ENCODE data around the gene ANK2.

The ANK2 gene

DNA sequence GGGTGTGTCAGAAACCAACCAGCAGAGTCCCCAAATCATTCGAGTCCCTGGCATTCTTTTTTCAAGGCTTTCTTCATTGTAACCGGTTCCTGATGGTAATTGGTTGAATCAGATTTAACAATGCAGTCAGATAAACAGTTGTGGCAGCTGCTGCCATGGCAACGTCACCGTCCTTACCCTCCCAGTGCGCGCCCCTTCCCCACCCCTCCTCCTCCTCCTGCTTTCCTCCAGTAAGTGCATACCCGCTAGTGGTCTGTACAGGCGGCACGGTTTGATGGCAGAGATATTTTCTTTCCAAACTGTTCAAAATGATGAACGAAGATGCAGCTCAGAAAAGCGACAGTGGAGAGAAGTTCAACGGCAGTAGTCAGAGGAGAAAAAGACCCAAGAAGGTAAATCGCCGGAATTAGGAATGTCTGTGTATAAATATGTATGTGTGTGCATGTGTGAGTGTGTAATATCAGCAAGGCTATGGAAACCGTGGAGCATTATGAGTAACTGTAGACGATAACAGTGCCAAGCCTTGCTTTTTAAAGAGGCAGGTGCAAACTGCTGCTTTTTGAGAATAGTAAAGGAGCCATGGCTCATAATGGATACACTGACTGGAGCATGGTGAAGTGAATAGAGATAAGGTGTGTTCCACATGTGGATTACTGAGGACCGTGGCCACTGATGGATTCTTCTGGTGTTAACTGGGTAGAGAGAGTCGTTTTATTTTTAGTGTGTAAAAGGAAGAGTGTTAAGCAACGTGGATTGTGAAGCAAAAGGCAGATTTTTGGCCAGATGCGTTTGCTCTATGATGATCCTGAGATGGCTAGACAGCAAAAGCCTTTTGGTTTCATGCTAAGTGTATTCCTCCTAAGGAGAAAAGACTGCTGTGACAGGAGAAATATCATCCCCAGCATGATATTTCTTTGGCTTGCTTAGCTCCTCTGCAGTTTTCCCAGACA is at the start of gene ANK2:
Gene ANK2 (plus strand): TSS at position 233 of the 950 bp plus-strand sequence. CDS start 76 bp downstream, at position 309.
- FAIRE-seq (no peak), DNase-seq (ENCODE audit: insufficient read length, low spot score) (no peak)

DNA sequence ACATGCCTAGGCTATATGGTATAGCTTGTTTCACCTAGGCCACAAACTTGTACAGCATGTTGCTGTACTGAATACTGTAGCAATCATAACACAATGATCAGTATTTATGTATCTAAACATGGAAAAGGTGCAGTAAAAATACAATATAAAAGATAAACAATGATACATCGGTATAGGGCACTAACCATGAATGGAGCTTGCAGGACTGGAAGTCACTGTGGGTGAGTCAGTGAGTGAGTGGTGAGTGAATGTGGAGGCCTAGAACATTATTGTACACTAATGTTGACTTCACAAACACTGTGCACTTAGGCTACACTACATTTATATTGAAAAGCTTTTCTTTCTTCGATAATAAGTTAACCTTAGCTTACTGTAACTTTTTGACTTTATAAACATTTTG is 45.6 kb upstream of the ANK2 start:
- FAIRE-seq (no peak), DNase-seq (ENCODE audit: insufficient read length, low spot score) (no peak)

DNA sequence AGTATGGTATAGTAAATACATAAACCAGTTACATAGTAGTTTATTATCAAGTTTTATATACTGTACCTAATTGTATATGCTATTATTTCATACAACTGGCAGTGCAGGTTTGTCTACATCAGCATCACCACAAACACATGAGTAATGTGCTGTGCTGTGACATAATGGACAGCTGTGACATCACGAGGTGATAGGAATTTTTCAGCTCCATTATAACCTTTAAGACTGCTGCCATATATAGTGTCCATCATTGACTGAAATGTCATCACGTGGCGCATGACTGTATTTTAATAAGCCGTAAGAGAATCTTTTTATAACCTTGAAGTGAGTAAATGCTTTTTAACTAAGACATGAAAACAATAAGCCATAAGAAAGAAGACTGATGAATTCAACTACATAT is 44.8 kb upstream of the ANK2 start:
- DNase-seq (ENCODE audit: insufficient read length, low spot score) (no peak), FAIRE-seq (no peak)

DNA sequence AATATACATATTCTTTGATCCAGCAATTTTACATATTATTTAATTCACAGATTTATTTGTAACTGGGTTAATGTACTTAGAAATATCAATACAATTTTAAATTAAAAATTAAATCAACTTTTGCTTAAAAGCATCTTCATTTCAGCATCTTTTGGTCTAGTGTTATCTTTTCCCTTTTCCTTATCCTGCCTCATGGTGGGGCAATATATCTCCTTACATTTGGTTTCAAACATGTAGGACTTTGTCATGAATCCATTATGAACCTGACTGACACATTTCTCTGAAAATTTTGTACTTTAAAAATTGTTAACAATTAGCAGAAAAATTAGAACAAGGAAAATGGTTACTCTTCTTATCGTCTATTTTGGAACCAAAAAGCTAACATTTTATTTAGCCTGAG is 42.8 kb upstream of the ANK2 start:
- DNase-seq (ENCODE audit: insufficient read length, low spot score) (no peak), FAIRE-seq (no peak)

DNA sequence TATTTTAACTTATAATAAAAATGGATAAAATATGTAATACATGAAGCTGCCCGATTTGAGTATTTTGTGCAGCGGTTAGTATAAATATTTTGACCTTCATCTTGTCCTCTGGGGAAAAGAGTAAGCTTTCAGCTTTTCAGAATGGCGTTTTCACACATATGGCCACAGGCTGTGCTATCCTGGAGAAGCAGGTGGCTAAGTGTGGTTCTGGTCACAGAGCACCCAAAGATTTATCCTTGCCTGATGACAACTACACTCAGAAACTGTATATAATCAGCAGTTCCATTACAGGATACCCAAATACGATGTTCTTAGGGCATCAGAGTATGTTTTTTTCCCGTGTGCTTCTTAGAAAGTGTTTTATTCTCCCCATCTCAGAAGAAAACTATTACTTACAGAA is 42.3 kb upstream of the ANK2 start:
- no peak for FAIRE-seq
- DNase-seq (ENCODE audit: insufficient read length, low spot score): no peak

DNA sequence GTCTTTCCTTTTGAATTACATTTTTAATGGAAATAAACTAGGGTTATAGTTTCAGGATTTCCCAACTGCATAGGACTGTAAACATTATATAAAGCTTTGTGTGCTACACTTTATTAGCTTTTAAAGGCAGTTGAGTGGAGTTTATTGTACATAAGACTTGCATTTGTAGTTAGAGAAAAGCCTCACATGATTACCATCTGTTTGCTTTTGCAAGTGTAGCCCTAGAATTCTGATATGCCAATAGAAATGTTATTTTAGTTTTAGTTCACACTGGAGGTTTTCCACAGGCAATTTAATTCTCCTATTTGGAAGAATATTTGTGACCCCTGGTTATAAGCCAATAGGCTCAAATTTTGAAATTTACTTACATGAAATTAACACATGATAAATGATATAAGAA is 41.3 kb upstream of the ANK2 start:
- DNase-seq (ENCODE audit: insufficient read length, low spot score) (no peak), FAIRE-seq (no peak)

DNA sequence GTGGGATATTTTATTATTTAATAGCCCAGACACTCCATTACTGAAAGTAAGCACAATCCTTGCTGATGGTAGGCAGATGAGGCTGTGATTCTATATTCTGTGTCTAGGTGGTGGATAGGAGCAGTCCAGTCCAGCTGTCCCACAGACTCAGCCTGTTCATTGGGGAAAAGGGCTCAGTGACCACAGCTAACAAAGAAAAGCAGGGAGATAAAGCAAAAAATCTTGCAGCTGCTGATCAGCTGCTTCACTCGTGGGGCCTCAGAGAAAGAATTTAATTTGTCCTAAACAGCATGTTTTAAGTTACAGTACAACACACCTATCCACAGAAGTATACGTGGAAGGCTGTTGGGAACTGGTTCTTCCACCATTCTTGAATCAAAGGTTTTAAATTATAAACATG is 40.7 kb upstream of the ANK2 start:
- DNase-seq (ENCODE audit: insufficient read length, low spot score): no peak
- no peak for FAIRE-seq

DNA sequence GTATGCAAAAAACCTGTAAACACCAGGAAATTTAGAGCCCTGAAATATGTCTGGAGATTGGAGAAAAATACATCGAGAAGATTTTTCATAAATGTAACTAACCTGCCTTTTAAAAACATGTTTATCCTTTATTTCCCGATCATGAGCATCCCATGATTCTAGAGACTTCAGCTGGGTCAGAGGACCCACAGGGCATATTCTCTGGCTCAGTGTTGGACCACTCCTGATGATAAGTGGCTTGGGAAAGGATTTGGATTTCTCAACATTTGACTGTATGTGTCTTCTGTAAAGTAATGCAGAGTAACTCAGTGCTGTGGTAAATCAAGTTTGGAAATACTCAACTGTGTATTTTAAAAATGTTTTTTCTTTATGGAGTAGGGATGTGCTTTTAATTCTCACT is 40.0 kb upstream of the ANK2 start:
- FAIRE-seq (no peak), DNase-seq (ENCODE audit: insufficient read length, low spot score) (no peak)

DNA sequence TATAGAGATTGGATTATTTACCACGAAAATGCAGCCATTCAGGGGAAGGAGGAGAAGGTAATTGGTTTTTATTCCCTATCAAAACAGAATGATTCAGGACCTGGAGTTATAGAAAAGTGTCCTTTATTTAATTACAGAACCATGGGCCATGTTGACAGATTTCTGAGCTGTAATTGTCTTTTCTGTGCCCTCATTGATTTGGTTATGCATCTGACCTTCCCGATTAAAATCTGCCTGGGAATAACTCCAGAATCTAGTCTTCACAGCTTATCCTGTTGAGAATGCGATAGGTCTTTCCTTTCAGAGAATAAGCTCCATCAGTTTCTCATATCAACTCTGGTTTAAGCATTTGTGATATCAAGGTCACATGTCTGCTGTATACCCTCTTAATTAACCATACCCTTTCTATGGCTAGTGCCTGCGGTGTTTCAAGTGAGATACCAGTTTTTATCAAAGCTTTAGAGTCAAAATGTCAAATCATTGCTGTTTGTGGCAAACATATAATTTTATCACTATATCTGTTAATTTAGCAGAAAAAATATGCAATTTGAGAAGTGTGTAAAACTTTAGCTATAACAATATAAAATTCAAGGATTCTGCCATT is 37.2 kb upstream of the ANK2 start:
- FAIRE-seq: no peak
- no peak for DNase-seq (ENCODE audit: insufficient read length, low spot score)

DNA sequence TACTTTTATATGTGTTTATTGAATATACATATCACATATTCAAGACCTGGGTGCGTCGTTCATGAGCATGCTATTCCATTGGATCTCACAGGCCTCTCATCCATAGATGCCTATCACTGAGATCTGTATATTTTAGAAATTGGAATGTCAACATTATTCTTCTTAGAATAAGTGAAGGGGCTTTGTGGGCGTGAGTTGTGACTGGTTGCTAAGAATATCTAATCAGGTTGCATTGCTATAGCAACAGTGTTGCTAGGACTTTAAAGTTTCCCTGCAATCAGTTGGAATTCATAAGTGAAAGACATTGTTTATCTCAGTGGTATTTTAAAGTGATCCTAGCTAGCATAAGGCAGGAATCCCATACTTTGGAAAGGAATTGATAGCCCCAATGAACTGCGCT is 36.7 kb upstream of the ANK2 start:
- FAIRE-seq (no peak), DNase-seq (ENCODE audit: insufficient read length, low spot score) (no peak)

DNA sequence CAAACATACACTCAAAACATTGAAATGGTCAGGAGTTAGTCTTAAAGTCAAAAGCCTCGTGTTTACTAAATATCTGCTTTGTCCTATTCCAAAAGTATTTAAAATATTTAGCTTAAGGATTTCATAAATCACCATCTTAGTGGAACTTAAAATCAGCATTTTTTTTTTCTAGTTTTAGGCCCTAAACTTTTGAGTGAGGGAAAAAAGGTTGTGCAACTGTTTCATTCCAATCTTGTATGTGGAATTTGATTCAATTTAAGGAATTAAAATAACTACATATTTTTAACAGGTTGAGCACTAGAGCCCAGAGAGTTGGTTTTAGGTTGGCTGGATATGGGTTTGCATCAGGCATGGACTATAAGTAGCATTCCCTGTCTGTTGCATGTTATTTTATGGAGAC is 35.7 kb upstream of the ANK2 start:
- DNase-seq (ENCODE audit: insufficient read length, low spot score): no peak

DNA sequence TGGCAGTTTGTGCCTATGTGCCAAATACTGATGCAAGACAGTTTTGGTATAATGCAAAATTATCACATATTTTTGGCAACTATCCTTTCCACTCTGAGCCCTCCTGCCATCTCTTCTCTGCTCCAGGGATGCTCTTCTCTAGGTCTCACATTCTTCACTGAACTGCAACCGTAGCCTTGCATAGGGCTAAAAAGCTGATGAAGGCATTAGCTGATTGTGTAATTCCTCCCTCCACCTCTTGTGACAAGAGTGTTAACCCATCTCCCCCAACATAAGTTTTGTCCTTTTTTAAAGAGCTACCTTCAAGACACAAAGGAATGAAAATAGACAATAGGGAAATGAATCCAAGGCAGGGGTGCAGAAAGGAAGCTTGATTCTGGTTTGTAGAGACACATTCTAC is 33.1 kb upstream of the ANK2 start:
- FAIRE-seq (no peak), DNase-seq (ENCODE audit: insufficient read length, low spot score) (no peak)

More for the DNA sequence above, 35.7 kb upstream of the ANK2 start:
- FAIRE-seq: no peak

DNA sequence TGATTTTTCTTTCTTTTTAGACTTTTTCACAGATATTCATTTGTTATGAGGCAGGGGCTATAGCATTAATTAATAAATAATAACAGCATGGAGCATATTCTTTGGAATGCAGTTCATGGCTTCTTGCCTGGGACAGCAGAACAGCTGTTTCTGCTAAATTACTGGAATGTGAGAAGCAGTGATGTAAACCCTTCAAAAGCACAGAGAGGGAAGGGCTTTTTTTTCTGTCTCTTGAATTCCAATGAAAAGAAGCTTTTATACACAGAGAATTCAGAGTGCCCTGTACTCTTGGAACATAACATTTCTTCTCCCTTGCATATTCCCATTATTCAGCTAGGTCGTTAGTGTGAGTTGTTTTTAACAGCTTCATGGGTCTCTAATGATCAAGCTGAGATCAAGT is 28.5 kb upstream of the ANK2 start:
- no peak for DNase-seq (ENCODE audit: insufficient read length, low spot score)

DNA sequence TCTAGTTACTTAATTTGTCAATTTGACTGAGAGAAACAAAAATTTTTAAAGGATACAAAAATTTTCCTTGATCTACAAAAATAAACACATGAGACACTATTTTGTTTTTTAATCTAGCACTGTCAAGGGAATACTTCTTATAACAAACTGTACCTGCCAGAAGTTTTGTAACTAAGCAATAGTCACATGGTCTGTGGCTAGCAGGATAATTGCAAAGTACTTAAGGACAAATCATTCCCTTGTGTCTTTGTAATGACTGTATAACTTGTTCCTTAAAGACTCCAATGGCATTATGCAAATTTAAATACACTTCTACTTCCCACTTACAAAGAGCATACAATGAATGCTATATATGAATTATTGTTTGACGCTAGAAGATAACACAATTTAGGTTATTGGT is 25.1 kb upstream of the ANK2 start:
- DNase-seq (ENCODE audit: insufficient read length, low spot score) (no peak), FAIRE-seq (no peak)

More for the DNA sequence above, 28.5 kb upstream of the ANK2 start:
- no peak for FAIRE-seq

DNA sequence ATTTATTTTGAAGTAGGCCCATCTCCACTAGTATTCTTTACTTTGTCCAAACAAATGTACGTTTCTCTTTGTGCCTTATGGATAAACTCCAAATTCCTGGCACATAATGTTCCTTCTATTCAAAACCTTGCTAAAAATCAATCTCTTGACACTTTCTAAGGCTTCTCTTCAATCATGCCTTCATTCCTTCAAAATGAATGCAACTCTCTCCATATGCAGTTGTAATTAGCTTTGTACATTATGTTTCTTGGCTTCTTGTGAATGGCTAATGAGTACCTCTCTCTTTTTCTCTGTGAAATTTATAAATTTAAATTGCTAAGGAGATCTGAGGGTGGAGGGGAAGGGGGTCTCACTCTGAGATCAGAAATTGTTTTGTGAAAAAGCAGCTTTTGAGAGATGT is 24.0 kb upstream of the ANK2 start:
- FAIRE-seq (no peak), DNase-seq (ENCODE audit: insufficient read length, low spot score) (no peak)

DNA sequence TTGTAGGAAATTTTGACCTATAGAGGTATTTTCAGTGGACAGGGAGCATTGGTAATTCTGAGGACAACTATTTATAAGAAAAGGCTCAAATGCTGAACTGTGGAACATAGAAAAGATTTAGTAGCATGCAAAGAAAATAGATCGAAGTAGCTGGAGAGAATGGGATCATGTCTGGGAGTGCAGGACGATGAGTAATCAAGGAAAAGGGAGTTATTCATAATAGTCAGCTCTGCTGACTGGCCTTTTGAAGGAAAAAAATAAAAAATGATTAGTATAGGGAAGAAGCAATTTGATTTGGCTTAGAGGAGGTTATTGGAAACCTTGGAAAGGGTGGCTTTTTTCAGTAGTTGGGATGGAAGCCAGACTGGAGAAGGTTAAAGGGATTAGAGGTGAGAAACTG is 22.9 kb upstream of the ANK2 start:
- no peak for DNase-seq (ENCODE audit: insufficient read length, low spot score)
- no peak for FAIRE-seq

DNA sequence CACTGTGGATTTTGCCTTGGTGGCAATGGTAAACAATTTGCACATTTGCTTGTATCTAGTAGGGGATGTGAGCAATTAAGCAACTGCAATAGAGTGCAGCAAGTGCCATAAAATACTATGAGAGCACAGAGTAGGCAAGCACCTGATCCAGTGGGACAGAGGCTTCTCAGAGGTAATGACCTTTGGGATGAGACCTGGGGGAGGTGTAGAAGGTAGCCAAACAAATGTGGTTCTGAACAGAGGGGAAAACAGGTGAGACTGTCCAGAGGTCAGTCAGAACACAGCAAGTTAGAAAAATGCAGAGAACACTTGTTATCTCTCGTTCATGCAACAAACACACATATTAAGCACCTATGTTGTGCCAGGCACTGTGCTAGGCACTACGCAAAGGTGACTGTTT is 21.4 kb upstream of the ANK2 start:
- FAIRE-seq (no peak), DNase-seq (ENCODE audit: insufficient read length, low spot score) (no peak)

DNA sequence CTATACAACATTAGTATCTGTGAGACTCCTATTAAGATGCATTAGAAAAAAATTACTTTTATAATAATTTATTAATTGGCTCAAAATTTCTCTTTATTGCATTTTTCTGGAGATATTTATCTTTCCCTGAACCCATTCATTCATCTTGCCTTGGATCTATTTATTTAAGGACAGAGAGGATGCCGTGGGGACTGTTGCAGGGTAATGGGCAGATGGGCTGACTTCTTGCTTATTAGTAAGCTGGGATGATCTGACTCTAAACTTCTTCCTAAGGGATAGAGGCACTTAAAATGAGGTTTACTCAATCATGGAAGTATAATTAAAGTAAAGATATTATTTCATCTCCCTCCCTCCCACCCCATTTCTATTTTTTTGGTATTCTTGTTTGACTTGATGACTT is 18.2 kb upstream of the ANK2 start:
- DNase-seq (ENCODE audit: insufficient read length, low spot score) (no peak), FAIRE-seq (no peak)

DNA sequence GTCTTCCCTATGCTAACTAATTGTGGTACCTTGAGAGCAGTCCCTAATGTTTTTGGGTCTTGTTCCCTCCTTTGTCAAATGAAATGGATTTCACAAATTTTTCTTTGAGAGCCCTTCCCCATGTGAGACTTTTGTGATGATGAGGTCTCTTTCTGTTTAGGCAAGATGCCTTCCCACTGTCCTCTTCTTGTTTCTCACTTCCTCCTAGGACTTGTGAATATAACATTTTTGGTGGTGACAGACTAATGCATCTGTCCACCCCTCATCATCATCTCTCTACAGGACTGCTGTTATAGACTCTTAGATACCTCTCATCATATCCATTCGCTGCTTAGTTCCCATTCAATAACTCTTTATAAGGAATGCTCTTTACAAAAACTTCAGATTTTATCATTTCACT is 8.7 kb upstream of the ANK2 start:
- FAIRE-seq: no peak

DNA sequence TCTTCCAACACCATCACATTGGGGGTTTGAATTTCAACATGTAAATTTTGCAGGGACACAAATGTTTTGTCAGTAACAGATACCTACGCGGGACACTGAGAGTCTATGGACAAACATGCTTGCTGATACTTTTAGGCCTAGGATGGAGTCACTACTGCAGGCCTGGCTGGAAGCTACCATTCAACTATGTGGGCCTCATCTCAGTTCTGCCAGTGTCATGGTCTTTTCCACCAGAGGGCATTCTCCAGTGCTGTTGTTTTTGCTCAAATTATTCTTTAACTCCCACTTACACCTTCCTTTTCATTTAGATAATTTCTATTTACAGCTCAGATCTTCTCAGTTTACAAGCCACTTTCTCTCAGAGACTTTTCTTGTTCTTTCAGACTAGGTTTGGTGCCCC is 7.0 kb upstream of the ANK2 start:
- DNase-seq (ENCODE audit: insufficient read length, low spot score): no peak
- no peak for FAIRE-seq

More for the DNA sequence above, 8.7 kb upstream of the ANK2 start:
- DNase-seq (ENCODE audit: insufficient read length, low spot score): no peak

DNA sequence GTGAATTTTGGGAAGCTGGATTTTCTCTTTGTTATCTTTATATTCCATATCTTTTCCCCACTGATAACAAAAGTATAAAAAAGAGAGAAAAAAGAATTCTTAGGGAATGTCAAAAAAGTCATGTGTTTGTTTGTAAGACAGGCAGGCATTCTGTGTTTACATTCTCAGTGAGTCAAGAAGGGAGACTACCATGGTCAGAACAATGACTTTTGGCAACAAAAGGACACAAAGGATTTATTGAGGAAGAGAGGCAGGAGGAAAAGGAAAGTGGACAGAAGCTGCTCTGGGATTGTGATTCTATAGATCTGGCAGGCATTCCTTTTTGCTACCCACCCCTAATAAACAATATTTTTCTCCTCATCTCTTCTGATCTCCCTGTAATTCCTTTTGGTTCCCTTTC is 5.9 kb upstream of the ANK2 start:
- no peak for DNase-seq (ENCODE audit: insufficient read length, low spot score)

DNA sequence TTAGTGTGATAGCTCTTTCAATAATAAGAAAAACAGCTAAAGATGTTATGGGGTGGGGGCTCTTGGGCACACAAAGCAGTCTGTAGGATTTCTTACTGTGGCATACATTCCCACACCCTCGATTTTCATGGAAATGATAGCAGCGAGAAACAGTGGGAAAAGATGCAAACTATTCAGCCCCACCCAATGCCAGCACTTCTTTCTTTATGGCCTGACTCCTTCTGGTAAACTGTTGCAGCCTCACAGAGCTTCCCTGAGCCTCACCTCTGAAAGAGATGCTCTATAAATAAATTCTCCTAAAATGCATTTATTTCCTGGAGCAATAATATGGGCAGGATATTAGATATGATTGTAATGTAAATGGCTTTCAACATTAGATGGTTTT is 910 bp downstream of the ANK2 start:
- FAIRE-seq (no peak), DNase-seq (ENCODE audit: insufficient read length, low spot score) (no peak)

More for the DNA sequence above, 5.9 kb upstream of the ANK2 start:
- FAIRE-seq: no peak
